ENCODE data around the gene S100A8.
"Not testable (repeated sequence)": the region's sequence is repeated elsewhere in the genome, so short reads cannot be mapped to it uniquely, and the experiment has no call there.

Gene S100A8

GRCh38 chr1:153417136-153417888, 26.4 kb upstream of the S100A8 start:
- DNase-seq (ENCODE audit: low read depth, low spot score) = no peak

GRCh38 chr1:153415850-153416570, 25.1 kb upstream of the S100A8 start, which contains the start of gene S100A7A:
S100A7A (plus strand) TSS chr1:153416520; CDS start chr1:153418083, 1,563 bp downstream.
- no peak for DNase-seq (ENCODE audit: low read depth, low spot score)

GRCh38 chr1:153413961-153414360, 23.1 kb upstream of the S100A8 start:
- not testable (repeated sequence) for DNase-seq (ENCODE audit: low read depth, low spot score)

- DNase-seq (ENCODE audit: low read depth, low spot score) = not testable (repeated sequence)
Observed at GRCh38 chr1:153407274-153407673, 16.4 kb upstream of the S100A8 start.

GRCh38 chr1:153405825-153406599, 15.1 kb upstream of the S100A8 start:
- not testable (repeated sequence) for DNase-seq (ENCODE audit: low read depth, low spot score)

GRCh38 chr1:153404768-153405167, 13.9 kb upstream of the S100A8 start:
- DNase-seq (ENCODE audit: low read depth, low spot score) = no peak

GRCh38 chr1:153404086-153404635, 13.3 kb upstream of the S100A8 start:
- no peak for DNase-seq (ENCODE audit: low read depth, low spot score)

GRCh38 chr1:153403421-153404085, 12.7 kb upstream of the S100A8 start:
- no peak for DNase-seq (ENCODE audit: low read depth, low spot score)

GRCh38 chr1:153402226-153402625, 11.4 kb upstream of the S100A8 start:
- no peak for DNase-seq (ENCODE audit: low read depth, low spot score)

GRCh38 chr1:153401461-153401860, 10.6 kb upstream of the S100A8 start:
- DNase-seq (ENCODE audit: low read depth, low spot score) = no peak

- DNase-seq (ENCODE audit: low read depth, low spot score) = no peak
Observed at GRCh38 chr1:153400244-153400643, 9.4 kb upstream of the S100A8 start.

- no peak for DNase-seq (ENCODE audit: low read depth, low spot score)
Observed at GRCh38 chr1:153399401-153400055, 8.7 kb upstream of the S100A8 start.

GRCh38 chr1:153397924-153398651, 7.2 kb upstream of the S100A8 start:
- DNase-seq (ENCODE audit: low read depth, low spot score) = no peak

- DNase-seq (ENCODE audit: low read depth, low spot score) = no peak
Observed at GRCh38 chr1:153397051-153397923, 6.4 kb upstream of the S100A8 start.

- no peak for DNase-seq (ENCODE audit: low read depth, low spot score)
Observed at GRCh38 chr1:153396461-153396860, 5.6 kb upstream of the S100A8 start.

GRCh38 chr1:153395776-153396175, 4.9 kb upstream of the S100A8 start:
- no peak for DNase-seq (ENCODE audit: low read depth, low spot score)

GRCh38 chr1:153395136-153395685, 4.3 kb upstream of the S100A8 start:
- DNase-seq (ENCODE audit: low read depth, low spot score) = no peak

- no peak for DNase-seq (ENCODE audit: low read depth, low spot score)
Observed at GRCh38 chr1:153394391-153394790, 3.5 kb upstream of the S100A8 start.

- no peak for DNase-seq (ENCODE audit: low read depth, low spot score)
Observed at GRCh38 chr1:153393926-153394325, 3.1 kb upstream of the S100A8 start.
